ENCODE results near the gene MINDY4.

MINDY4 gene

DNA sequence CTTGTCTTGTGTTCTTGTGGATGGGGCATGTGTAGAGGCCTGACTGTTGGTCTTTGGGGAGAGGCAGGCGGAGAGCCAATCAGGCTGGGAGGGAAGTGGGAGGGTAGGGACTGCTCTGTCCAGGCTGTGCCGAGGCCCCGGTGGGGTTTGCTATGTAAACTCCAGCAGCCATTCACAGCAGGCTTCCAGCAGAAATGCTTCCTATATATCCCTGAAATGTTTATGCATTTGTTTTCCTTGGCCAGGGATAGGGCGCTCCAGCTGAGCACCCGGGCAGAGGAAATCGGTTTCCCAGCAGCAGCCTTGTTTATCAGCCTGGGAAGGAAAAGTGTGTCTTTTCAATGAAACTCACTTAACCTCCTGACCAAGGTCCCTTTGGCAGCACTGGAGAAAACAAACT is 122.1 kb downstream of the MINDY4 start:
- peaks cover 2% of the 10 kb centered on the region for H3K27me3 ChIP-seq (ENCODE audit: insufficient read depth, poor library complexity, severe bottlenecking)
- H3K4me3 ChIP-seq (replicated peaks; ENCODE audit: insufficient read depth, low read length) = no peak overlapping the region
- H3K27ac ChIP-seq (replicated peaks) = no peak overlapping the region
- no peak for DNase-seq (ENCODE audit: low read depth in 1 of 2, low spot score in 1 of 2)
- TF ChIP-seq, protein P1, sequence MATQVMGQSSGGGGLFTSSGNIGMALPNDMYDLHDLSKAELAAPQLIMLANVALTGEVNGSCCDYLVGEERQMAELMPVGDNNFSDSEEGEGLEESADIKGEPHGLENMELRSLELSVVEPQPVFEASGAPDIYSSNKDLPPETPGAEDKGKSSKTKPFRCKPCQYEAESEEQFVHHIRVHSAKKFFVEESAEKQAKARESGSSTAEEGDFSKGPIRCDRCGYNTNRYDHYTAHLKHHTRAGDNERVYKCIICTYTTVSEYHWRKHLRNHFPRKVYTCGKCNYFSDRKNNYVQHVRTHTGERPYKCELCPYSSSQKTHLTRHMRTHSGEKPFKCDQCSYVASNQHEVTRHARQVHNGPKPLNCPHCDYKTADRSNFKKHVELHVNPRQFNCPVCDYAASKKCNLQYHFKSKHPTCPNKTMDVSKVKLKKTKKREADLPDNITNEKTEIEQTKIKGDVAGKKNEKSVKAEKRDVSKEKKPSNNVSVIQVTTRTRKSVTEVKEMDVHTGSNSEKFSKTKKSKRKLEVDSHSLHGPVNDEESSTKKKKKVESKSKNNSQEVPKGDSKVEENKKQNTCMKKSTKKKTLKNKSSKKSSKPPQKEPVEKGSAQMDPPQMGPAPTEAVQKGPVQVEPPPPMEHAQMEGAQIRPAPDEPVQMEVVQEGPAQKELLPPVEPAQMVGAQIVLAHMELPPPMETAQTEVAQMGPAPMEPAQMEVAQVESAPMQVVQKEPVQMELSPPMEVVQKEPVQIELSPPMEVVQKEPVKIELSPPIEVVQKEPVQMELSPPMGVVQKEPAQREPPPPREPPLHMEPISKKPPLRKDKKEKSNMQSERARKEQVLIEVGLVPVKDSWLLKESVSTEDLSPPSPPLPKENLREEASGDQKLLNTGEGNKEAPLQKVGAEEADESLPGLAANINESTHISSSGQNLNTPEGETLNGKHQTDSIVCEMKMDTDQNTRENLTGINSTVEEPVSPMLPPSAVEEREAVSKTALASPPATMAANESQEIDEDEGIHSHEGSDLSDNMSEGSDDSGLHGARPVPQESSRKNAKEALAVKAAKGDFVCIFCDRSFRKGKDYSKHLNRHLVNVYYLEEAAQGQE (IDR thresholded peaks at IDR 0.05; ENCODE audit: insufficient replicate concordance, low read depth) = no peak
- TF ChIP-seq, protein P2, sequence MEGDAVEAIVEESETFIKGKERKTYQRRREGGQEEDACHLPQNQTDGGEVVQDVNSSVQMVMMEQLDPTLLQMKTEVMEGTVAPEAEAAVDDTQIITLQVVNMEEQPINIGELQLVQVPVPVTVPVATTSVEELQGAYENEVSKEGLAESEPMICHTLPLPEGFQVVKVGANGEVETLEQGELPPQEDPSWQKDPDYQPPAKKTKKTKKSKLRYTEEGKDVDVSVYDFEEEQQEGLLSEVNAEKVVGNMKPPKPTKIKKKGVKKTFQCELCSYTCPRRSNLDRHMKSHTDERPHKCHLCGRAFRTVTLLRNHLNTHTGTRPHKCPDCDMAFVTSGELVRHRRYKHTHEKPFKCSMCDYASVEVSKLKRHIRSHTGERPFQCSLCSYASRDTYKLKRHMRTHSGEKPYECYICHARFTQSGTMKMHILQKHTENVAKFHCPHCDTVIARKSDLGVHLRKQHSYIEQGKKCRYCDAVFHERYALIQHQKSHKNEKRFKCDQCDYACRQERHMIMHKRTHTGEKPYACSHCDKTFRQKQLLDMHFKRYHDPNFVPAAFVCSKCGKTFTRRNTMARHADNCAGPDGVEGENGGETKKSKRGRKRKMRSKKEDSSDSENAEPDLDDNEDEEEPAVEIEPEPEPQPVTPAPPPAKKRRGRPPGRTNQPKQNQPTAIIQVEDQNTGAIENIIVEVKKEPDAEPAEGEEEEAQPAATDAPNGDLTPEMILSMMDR (IDR thresholded peaks at IDR 0.05; ENCODE audit: insufficient read depth, low read length) = no peak
- TF ChIP-seq GABPA (IDR thresholded peaks at IDR 0.05; ENCODE audit: low read depth) = no peak
- TF ChIP-seq SPI1 (IDR thresholded peaks at IDR 0.05; ENCODE audit: borderline replicate concordance, low read depth) = no peak
- TF ChIP-seq POLR2AphosphoS5 (IDR thresholded peaks at IDR 0.05; ENCODE audit: low read depth) = no peak

DNA sequence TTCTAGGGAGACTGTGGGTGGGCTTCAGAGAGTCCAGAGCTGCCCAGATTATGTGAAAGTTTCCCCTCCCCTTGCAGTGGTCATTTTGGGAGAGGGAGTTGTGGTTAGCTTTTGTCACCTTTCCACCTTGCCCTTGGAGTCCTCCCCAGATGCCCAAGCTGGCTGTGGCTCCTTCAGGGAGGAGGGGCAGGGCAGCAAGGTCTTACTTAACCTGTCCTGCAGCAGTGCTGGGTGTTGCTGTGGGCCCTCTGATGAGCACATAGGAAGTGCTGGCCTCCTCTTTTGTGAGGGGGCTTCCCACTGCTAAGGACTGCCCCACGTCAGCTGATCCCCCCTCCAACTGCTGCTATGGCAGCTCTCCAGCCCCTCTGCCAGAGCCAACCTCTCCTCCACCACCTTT is 122.8 kb downstream of the MINDY4 start:
- Histone ChIP-seq H3K4me3 (replicated peaks; ENCODE audit: insufficient read depth, low read length) (no peak overlapping the region), H3K27me3 (ENCODE audit: insufficient read depth, poor library complexity, severe bottlenecking) (peaks cover 2% of the 10 kb centered on the region), H3K27ac (replicated peaks) (no peak overlapping the region)
- no peak for DNase-seq (ENCODE audit: low read depth in 1 of 2, low spot score in 1 of 2)
- TF ChIP-seq, protein P2 (IDR thresholded peaks at IDR 0.05; ENCODE audit: insufficient read depth, low read length) = no peak
- no peak for TF ChIP-seq POLR2AphosphoS5 (IDR thresholded peaks at IDR 0.05; ENCODE audit: low read depth)
- no peak for TF ChIP-seq GABPA (IDR thresholded peaks at IDR 0.05; ENCODE audit: low read depth)
- TF ChIP-seq, protein P1 (IDR thresholded peaks at IDR 0.05; ENCODE audit: insufficient replicate concordance, low read depth) = no peak
- no peak for TF ChIP-seq SPI1 (IDR thresholded peaks at IDR 0.05; ENCODE audit: borderline replicate concordance, low read depth)

DNA sequence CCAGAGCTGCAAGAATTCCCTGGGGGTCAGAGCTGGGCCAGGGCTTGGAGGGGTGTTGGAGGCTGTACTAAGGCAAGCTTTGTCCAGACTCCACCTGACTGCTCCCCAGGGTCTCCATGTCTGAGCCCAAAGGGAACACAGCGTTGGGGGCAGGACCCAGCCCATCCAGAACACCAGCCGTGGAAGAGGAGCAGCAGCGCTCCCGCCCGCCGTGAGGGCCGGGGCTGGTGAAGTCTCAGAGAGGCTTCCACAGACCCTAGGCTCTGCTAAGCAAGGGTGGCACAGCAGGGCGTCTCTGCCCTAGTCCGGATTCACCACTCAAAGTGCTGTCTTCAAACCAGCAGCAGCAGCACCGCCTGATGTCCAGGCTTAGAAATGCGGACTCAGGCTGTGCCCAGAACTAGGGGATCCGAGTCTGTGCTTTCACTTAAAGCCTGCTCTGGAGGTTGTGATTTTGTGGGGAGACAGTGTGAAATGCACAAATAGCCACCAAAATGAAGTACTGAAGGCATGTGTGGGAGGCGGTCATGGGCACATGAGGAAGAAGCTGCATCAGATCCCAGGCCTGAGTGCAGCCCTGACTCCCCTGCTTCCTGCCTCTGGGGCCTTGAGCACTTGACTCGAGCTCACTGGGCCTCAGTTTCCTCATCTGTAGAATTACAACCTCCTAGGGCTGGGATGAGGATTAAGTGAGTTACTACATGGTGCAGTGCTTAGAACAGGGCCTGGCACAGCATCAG is 123.8 kb downstream of the MINDY4 start:
- H3K4me3 ChIP-seq (replicated peaks; ENCODE audit: insufficient read depth, low read length) = no peak overlapping the region
- TF ChIP-seq GABPA (IDR thresholded peaks at IDR 0.05; ENCODE audit: low read depth) (no peak), POLR2AphosphoS5 (IDR thresholded peaks at IDR 0.05; ENCODE audit: low read depth) (no peak), SPI1 (IDR thresholded peaks at IDR 0.05; ENCODE audit: borderline replicate concordance, low read depth) (no peak)
- TF ChIP-seq, protein P1 (IDR thresholded peaks at IDR 0.05; ENCODE audit: insufficient replicate concordance, low read depth) = no peak
- TF ChIP-seq, protein P2 (IDR thresholded peaks at IDR 0.05; ENCODE audit: insufficient read depth, low read length) = no peak
- H3K27me3 ChIP-seq (ENCODE audit: insufficient read depth, poor library complexity, severe bottlenecking) = peaks cover 2% of the 10 kb centered on the region
- H3K27ac ChIP-seq (replicated peaks) = no peak overlapping the region
- DNase-seq (ENCODE audit: low read depth in 1 of 2, low spot score in 1 of 2) = no peak

All from HL-60 (cell line).